Activated naive CD8-positive, alpha-beta T cell treated with anti-CD3 and anti-CD28 coated beads, Interleukin-2, amount 50 U/mL, for 16 hours (primary cell): ENCODE results near the gene FURIN.
"Not testable (repeated sequence)": the region's sequence is repeated elsewhere in the genome, so short reads cannot be mapped to it uniquely, and the experiment has no call there.

Experiments used
- DNase-seq: peaks from one replicate; pipeline ENCODE4 v3.0.0-alpha.2; 2020; ENCODE audit warnings: low read depth, low spot score

FURIN gene

GRCh38 chr15:90868261-90868689 lies at the start of gene FURIN:
Gene FURIN, plus strand, starts transcription at chr15:90868588. Its CDS starts 7,153 bp downstream, at chr15:90875741.
- no peak for DNase-seq

GRCh38 chr15:90819390-90819789 lies 49.0 kb upstream of the FURIN start:
- DNase-seq = no peak

GRCh38 chr15:90819850-90820249 lies 48.5 kb upstream of the FURIN start:
- no peak for DNase-seq

DNA sequence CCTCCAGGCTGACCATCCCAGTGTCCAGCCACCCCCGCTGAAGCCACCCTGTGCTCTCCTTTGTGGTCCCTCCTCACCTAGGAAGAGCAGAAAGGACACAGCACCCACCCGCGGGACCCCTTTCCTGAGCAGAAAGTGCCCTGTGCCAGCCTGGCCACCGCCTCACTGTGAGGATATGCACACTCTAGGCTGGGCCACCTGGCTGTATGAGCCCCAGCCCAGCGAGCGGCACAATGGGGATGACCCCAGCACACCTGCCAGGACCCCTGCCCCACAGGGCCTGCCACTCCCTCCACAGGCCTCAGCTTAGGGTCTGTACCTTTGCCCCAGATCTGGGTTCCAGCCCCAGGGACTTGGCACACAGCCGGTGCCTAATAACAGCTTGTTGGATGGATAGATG lies 47.9 kb upstream of the FURIN start:
- no peak for DNase-seq

DNA sequence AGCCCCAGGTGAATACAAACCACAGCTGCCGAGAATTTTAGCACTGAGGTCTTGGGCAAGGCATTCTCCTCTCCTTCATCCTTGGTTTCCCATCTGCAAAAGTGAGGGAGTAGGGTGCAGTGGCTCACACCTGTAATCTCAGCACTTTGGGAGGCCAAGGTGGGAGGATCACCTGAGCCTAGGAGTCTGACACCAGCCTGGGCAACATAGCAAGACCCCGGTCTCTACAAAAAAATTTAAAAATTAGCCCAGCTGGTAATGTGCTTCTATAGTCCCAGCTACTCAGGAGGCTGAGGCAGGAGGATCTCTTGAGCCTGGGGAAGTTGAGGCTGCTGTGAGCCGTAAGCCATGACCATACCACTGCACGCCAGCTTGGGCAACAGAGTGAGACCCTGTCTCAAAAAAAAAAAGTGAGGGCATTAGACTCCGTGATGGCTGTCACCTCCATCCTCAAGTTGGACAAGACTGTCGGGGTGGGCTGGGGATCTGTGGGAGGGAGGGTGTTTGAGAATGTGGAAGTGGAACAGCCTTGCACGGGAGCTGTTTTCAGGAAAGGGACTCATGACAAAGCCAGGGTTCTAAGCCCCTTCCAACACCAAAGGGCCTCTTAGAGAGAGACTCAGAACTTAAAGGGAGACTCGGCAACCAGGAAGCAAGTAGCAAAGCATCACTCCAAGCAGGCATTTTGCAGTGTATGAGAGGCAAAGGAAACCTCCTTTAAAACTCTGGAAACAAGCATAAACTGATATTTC lies 46.0 kb upstream of the FURIN start:
- no peak for DNase-seq

- DNase-seq = no peak
Measured at GRCh38 chr15:90823455-90823974, 44.9 kb upstream of the FURIN start.

GRCh38 chr15:90825115-90825899 lies 43.1 kb upstream of the FURIN start:
- not testable (repeated sequence) for DNase-seq

DNA sequence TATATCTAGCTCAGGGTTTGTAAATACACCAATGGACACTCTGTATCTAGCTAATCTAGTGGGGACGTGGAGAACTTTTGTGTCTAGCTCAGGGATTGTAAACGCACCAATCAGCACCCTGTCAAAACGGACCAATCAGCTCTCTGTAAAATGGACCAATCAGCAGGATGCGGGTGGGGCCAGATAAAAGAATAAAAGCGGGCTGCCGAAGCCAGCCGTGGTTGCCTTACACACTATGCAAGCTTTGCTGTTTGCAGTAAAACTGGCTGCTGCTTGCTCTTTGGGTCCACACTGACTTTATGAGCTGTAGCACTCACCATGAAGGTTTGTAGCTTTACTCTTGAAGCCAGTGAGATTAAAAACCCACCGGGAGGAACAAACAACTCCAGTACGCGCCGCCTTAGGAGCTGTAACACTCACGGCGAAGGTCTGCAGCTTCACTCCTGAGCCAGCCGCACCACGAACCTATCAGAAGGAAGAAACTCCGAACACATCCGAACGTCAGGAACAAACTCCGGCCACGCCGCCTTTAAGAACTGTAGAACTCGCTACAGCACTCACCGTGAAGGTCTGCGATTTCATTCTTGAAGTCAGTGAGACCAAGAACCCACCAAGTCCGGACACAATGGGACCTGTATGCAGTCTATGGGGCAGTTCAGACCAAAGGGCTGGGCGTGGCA lies 42.0 kb upstream of the FURIN start:
- not testable (repeated sequence) for DNase-seq

DNA sequence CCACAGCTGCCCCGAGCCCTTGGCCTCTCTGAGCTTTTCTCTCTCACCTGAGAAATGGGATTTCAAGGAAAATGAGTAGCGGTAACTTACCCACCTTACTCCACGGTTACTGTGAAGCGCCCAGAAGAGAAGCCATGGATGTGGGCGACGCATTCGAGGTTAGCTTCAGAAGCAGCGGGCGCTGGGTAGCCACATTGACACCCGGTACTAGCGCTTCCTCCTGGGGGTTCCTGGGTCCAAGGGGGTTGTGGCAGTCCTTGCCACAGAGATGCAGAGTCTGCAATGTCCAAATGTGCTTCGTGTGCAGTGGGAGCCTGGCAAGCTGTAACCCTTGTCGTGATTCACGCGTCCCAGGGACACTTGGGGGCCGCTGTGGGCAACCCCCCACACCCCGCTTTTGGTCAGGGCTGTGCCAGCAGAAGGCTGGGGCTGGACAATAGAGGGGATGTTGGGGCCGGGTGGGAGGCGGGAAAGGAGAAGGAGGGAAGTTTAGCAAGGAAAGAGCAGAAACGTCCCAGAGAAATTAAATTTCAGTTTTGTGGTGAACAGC lies 41.4 kb upstream of the FURIN start:
- DNase-seq = no peak

GRCh38 chr15:90828111-90828510 lies 40.3 kb upstream of the FURIN start:
- no peak for DNase-seq

DNA sequence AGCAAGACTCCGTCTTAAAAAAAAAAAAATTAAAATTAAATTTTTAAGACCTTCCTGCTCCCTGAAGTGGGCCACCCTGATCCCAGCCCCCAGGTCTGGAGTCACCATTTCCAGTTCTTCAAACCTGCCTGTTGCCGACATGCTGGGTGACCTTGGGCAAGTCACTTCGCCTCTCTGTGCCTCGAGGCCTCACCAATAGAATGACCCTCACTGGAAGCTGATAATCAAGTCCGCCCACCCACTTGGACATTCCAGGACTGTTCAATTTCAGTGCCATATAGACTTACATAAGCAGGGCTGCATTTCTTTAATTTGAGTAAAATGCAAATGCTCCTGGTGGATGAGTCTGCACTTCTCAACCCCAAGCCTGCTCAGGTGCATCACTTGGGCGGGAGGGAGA lies 39.3 kb upstream of the FURIN start:
- DNase-seq = no peak

GRCh38 chr15:90829942-90830440 lies 38.4 kb upstream of the FURIN start:
- DNase-seq = no peak

DNA sequence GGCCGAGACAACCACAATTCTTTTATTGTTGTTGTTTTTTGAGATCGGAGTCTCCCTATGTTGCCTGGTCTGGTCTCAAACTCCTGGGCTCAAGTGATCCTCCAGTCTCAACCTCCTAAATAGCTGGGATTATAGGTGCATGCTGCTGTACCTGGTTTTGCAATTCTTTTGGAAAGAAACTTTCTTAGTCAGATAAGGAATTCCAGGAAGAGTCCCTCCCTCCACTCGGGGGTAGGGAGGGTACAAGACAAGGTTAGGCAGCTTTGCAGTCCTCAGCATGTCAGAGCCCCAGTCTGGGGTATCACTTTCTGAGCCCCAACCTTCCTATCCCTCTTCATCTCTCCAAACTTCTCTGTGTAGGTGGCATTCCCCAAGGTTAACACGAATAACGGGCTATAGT lies 33.8 kb upstream of the FURIN start:
- DNase-seq = no peak

DNA sequence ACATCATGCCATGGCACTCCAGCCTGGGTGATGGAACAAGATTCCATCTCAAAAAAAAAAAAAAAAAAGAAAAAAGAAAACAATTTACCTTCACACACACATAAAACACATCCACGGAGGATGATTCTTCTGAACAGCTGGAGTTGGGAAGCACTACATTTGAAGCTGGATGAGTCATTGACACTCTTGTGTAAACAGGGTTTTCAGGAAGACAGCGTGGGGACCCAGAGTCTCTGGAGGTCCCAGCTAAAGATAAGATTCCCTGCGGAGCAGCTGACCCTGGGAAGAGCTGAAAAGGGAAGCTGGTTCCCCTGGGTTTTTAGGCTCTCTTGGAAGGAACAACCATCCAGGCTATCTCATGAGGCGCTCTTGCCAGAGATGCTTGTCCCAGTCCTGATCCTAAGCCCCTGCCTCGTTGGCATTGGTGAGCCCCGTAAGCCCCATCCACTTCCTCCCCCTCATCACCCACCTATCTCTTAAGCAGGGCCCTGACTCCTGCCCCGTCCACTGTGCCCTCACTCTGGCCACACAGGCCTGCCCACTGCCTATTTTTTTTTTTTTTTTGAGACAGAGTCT lies 32.0 kb upstream of the FURIN start:
- no peak for DNase-seq

- no peak for DNase-seq
Measured at GRCh38 chr15:90837094-90837493, 31.3 kb upstream of the FURIN start.

- peak; percentile 71 for DNase-seq
Measured at GRCh38 chr15:90838139-90838538, 30.2 kb upstream of the FURIN start.

- DNase-seq = no peak
Measured at GRCh38 chr15:90838544-90838943, 29.8 kb upstream of the FURIN start.

- DNase-seq = no peak
Measured at GRCh38 chr15:90839187-90840071, 29.0 kb upstream of the FURIN start.

GRCh38 chr15:90840157-90840855 lies 28.1 kb upstream of the FURIN start:
- DNase-seq = no peak

- no peak for DNase-seq
Measured at GRCh38 chr15:90840954-90841353, 27.4 kb upstream of the FURIN start.
